GM18519 (cell line): ENCODE measurements around the gene L3MBTL3.
A peak's percentile ranks its signal among the peaks of the same experiment; 100 is the strongest.
"Not testable (repeated sequence)": the region's sequence is repeated elsewhere in the genome, so short reads cannot be mapped to it uniquely, and the experiment has no call there.

Experiments used
- ATAC-seq: cut with Tn5 transposase; IDR thresholded peaks from one replicate; pipeline ENCODE4 v1.9.1; 2021; ENCODE audit warnings: mild to moderate bottlenecking, moderate library complexity; ENCODE audit not compliant: unreplicated experiment, low FRiP score

Gene L3MBTL3

DNA sequence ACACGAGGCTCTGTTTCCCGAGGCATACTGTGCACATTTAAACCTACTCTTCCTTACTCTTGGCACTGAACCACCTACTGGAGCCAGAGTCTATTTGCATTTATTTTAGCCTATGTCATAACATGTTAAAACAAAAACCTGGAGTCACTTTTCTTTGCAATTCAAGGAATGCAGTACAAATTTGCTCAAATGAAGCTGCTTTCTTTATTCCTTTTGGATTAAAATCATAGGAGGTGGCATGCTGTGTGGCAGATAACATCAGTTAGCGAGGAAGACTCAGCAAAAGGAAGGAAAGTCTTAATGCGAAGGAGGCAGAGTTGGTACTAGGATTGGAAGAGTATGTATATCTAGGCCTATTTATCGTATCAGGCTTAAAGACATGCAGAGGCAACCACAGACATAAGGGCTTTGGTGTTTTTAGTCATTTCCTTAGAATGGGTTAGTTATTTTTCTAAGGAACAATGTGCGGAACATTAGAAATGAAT, 111.4 kb downstream of the L3MBTL3 start:
- ATAC-seq: no peak

DNA sequence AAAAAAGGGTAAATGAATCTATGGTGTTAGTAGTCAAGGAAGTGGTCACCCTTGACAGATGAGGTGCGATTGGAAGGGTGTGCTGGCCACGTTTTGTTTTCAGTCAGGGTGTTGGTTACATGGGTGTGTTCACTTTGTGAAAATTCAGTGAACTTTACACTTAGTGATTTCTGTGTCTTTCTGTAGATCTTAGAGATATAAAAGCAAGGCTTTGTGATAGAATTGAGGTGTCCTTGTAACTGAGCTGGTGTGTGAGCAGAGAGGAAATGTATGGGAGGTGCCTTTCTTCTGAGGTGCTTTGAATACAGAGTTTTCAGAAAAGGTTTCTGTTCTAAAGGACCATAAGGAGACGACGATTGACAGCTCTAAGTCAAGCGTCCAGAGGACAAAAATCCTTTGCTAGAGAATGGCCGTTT, 113.9 kb downstream of the L3MBTL3 start:
- peak; percentile 65 for ATAC-seq

DNA sequence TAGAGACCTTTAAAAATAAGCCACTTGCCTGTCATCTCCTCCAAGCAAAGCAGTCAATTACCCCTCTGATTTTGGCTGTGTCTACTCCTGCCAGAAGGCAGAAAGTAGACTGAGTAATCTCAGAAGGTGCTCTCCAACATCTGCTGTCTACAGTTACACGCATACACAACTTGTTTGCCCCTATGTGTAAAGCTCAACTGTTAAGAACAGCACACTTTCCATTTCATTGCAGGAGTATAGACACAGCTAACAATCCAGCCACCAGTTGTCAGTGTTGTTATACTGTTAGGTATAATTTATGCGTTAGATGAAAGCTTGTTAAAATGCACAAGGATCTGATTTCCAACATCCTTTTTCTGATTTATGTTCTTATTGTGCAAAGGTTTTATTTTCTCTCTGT, 116.2 kb downstream of the L3MBTL3 start:
- ATAC-seq: no peak

DNA sequence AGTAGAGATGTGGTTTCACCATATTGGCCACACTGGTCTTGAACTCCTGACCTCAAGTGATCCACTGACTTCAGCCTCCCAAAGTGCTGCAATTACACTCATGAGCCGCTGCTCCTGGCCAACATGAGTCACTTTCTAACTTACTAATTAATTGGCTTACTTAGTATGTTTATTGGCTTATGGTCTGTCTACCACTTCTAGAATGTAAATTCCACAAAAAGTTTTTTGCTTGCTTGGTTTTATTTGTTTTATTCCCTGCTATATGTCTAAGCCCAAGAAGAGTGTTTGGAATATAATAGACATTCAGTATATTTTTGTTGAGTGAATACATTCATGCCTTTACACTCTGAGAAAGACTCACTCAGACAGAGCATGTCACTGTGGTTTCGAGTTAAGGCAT, 118.4 kb downstream of the L3MBTL3 start:
- ATAC-seq: no peak

DNA sequence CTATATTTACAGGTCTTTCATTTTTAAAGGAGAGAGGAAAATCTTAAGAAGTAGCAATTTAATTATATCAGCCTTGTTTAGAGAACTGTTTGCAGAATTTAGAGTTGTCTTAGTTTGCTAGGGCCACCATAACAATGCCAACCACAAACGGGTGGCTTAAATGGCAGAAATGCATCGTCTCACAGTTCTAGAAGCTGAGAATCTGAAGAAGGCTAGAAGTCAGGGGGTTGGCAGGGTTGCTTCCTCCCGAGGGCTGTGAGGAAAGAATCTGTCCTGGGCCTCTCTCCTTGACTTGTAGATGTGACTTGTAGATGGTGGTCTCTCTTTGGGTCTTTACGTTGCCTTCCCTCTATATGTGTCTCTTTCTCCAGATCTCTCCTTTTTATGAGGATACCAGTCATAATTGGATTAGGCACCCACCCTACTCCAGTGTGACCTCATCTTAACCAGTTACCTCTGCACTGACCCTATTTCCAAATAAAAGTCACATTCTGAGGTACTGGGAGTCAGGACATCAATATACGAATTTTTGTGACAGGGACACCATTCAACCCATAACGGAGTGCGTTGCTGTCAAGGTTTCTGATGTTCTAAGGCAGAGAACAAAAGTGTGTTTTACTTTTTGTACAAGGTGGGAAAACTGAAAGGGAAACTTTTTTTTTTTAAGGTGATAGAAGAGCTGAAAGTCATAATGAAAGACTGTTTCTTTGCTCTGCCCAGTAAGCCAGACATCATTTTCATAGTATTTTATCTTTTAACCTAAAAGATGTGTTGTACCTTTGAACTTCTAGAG, 119.9 kb downstream of the L3MBTL3 start:
- ATAC-seq: no peak

DNA sequence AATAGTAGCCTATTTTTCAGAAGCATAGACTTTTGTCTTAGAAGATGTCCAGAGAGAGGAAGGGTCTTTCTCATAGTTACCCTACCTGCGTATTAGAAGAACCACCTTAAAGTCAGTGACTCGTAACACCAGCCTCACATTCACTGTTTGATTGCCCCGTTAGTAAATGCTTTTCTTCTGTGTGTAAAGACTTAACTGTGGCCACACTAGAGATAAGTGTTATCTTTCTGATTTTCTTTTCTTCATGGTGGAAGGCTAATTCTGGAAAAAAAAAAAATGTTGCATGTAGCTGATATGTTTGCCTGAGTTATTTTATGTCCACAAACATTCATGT, 120.5 kb downstream of the L3MBTL3 start:
- no peak for ATAC-seq

DNA sequence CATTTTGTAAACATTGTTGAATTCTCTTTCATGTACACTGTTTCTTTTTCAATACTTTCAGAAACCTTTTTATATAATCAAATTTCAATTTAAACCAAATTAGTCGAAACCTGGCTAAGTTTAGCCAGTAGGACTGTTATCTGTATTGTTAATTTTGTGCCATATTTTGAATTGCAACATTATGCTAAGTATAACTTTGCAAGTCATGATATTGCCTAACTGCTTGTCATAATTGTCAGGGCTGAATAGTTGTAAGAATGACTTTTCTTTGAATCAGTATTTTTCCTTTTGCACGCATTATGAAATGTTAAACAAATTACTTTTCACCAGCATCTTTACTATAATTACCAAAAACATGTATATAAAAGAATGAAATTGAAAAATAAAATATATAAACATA, 121.7 kb downstream of the L3MBTL3 start:
- no peak for ATAC-seq

DNA sequence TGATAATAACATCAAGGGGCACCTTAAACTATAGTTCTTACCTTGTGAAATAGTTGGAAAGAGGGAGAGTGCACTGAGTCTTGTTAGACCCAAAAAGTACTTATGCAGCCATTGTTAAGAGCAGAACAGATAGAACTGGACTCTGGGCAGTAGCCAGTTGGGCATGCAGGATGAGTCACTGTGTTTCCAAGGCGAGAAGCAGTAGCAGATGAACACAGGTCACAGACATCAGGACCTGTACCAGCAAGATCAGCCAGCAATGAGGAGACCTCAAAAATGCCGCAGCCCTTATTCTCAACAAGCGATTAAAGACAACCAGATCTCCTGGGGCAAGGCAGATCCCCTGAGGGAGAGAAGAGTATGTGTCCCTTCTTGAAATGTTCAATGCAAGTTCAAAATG, 125.3 kb downstream of the L3MBTL3 start:
- ATAC-seq: no peak

DNA sequence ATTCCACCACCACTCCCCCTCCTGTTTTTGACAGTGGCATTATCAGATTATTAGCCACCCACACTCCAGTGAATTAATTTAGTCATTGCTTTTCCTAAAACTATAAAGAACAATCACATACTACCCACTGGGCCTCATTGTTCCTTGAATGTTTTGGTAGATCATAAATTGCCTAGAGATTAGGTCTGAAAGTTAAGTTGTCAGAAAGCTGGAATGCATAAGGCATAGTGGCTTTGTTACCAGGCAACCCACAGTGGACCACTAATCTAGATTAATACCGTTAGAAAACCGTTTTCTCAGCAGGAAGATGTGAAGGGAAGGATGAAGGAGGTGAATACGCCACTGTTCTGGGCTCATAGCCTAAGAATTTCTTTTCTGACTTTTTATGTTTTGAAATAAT, 128.7 kb downstream of the L3MBTL3 start:
- ATAC-seq: no peak

DNA sequence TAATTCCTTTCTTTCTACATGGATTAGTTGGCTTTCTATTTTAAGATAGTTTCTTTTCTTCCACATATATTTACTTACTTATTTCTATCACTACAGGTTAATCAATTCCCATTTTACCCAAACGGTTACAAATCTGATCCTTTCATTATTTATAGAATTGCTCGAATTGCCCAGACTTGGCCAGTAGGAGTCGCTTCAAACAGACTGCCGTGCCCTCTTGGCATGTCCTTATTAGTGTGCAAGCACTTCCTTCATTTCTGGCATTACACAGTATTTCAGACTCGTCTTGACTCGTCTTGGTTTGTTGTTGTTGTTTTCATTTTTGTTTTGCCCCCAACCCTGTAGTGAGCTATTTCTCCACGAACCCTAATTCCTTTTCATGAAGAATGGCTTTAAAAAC, 129.8 kb downstream of the L3MBTL3 start:
- ATAC-seq: no peak

DNA sequence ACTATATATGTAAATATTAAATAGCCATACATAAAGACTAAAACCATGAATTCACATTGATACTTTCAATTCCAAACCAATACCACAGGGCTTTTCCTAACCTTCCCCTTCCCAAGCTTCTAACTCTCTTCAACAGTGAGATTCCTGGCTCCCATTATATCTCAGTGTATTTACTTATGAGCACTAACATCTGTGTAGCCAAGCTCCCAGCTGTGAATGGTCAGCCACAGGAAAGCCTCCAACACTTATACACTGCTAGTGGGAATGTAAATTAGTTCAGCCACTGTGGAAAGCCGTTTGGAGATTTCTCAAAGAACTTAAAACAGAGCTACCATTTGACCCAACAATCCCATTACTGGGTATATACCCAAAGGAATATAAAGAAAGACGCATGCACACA, 130.6 kb downstream of the L3MBTL3 start:
- not testable (repeated sequence) for ATAC-seq

DNA sequence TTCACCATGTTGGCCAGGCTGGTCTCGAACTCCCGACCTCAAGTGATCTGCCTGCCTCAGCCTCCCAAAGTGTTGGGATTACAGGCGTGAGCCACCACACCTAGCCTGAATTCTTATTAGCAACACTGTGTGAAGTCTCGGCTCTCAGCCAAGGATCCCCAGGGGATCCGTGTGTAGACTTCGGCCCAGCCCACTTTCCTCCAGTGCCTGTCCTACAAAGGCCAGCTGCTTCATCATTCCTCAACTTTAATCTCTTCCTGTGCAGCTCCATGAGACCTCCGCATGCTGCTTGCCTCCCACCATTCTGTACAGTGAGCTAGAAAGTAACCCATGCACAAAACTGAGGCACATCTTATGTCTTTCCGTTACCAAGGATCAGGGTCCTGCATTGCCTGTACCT, 132.5 kb downstream of the L3MBTL3 start:
- ATAC-seq: no peak

DNA sequence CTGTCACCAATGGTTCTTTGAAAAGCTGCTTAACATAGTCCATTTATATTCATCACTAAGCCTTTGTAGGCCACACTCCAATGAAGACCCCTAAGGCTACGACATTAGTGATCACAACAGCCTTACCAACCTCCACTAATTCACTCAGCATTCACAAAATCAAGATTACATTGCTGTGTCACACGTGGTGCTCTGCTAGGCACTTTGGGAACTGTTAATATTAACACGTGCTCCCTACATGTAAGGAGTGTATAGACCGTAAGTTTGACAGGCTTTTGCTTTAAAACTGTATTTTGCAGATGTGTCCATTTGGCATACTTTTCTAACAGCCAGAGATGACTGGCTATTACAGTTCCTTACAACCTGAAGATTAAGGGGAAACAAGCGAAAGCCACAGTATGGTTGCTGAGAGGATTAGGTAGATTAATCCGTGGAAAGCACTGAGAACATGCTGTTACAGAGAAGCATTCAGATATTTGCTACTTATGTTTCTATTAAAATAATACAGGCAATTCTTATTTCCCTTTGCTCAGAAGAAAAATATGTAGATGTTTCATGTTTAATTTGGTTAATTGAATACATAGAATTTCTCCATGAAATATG, 134.6 kb downstream of the L3MBTL3 start:
- ATAC-seq: no peak

DNA sequence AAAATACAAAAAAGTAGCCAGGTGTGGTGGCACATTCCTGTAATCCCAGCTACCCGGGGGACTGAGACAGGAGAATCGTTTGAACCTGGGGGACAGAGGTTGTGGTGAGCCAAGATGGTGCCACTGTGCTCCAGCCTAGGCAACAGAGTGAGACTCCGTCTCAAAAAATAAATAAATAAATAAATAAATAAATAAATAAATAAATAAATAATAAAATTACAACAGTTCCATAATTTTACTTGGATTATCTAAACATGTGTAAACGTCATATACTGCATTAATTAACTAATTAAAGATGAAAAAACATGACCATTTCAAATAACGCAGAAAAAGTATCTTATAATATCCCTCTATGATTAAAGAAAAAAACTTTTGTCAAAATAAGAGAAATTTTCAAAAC, 138.5 kb downstream of the L3MBTL3 start:
- ATAC-seq: no peak

DNA sequence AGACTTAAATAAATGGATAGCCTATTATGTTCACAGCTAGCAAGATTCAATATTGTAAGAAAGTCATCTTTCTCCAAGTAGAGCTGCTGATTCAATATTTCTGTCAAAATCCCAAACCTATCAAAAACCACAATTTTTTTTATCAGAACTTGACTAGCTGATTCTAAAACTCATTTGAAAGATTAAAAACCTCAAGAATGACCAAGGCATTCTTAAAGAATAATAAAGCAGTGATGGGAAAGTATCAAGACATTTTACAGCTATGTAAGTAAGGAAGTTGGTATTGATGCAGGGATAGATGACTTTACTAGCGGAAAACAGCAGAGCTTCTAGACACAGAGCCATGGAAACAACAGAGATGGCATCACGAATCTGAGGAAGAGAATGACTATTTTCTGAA, 139.7 kb downstream of the L3MBTL3 start:
- no peak for ATAC-seq

DNA sequence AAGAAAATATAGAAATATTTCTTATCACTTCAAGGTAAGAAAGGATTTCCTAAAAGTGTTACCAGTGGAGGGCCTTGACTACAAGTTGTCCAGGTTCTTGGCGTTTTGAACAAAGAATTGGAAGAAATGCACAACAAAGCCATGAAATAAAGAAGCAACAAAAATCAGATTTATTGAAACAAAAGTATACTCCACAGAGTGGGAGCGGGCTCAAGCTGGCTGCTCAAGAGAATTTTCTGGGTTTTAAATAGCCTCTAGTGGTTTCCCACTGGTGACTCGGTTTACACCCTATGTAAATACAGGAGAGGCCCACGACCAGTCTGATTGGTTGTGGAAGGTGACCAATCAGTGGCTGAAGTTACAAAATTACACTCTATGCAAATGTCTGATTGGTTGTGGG, 140.2 kb downstream of the L3MBTL3 start:
- ATAC-seq: no peak

DNA sequence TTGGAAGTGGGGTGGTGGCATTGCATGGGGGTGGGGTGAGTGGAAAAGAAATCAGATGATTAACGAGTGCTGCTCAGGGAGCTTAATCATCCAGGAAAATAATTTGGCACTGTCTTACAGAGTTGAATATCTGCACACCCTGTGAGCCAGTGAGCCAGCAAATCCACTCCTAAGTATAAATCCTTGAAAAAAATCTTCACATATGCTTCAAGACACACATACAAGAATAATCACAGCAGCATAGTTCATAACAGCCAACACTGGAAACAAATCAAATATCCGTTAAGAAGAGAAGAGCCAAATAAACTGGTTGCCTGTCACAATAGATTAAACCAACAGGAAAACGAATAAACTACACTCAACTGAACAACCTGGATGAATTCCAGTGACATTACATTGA, 141.6 kb downstream of the L3MBTL3 start:
- ATAC-seq: no peak

DNA sequence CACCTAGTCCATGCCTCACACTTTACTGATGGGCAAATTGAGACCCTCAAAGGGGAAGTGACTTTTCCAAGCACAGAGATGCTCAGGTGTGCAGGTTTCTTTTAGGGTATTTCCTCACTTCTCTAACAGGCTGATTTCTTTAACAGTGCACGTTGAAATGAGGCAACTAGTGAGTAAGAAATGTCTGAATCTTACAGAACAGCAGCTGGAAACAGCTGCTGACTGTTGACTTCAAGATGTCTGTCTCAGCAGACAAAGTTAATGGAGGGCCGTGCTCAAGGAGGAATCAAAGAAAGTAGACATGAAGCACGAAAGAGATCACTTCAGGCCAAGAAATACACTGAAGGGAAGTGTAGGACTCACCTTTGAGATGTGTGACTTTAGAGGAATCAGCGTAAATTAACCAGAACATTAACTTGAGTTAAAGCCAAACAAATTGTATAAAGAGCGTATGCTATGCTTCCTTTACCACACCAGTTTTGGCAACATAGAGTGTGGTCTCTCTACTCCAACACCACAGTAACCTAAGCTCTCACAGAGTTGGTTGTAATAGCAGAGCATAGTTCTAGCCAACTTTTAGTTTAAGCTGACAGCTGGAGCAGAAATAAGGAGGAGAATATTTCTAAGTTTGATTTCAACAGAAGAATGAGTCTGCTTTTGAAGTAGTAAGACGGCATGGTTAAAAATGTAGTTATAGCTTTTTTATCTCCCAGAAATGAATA, 143.5 kb downstream of the L3MBTL3 start:
- no peak for ATAC-seq

DNA sequence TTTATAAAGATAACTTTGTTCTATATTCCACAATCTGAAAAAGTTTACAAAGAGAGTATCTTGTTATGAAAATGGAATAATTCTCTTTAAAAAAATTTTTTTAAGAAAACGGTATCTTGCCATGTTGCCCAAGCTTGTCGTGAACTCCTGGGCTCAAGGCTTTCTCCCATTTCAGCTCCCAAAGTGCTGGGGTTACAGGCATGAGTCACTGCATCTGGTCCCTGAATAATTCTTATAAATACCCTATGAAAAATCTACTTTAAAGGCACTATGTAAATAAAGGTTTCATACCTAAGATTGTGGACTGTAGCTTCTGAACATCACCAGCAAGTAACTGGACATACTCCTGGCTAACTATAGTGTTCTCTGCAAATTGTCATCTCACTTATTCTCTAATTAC, 144.0 kb downstream of the L3MBTL3 start:
- ATAC-seq: no peak

DNA sequence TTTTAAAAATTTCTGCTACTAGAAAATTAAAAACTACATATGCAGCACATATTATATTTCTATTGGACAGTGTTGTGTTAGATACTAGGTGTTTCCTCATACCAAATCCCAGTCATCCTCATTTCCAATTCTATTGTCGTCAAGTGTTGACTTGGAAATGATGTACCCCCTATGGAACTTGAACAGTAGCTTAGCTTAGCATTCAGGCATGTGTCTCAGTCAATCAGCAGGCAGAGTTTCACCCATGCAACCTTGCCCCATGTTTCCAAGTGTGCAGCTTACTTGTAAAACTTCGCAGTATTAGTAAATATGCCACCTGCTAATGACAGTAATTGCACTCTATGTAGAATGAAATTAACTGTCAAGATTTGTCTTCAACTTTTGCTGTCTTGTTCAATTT, 144.9 kb downstream of the L3MBTL3 start:
- ATAC-seq: no peak

DNA sequence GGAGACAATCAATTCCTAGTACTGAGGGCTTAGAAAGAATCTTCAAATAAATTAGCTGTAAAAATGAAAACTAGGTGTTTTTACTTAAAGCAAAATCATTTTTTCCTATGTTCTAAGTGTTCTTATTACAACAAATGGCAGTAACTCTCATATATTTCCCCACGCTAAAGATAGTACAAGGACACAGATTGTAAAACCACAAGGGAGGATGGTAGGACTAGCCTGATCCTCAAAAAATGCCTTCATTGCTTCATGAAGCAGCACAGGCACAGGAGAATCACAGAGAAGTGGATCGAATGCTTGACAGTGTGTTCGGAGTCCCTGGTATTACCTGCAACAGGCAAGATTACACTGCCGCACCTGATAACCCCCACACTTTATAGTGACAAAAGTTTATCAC, 145.9 kb downstream of the L3MBTL3 start:
- no peak for ATAC-seq

DNA sequence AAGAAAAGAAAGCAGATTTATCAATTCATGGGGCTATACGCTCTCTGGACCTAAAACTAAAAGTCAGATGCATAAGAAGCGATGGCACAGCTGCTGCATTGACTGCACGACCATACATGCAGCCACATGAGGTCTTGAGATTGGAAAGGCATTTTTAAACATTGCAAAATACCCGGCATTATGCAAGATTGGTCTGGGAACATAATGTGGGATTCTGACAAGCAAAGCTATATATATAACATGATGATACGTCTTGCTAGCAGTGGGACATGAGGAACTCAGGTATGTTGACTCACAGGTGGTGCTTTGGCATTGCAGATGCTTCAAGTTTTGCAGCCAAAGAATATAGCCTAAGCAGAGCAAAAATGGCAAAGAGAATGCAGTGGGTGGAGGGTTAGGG, 149.3 kb downstream of the L3MBTL3 start:
- ATAC-seq: no peak
